Measurements from ENCODE around the gene PARP3. TPM values are rescaled to one million over a fixed set of nuclear protein-coding genes. Genes with fewer than 3 reads are reported as not detected.

The PARP3 gene
- total RNA-seq, 4 donors from 2014 or later = 5.1 to 22.4 (median 11.4) TPM

GRCh38 chr3:51935886-51936755, 6.0 kb upstream of the PARP3 start:
- H3K36me3 ChIP-seq = no peaks in the 10 kb centered on the region
- TF ChIP-seq POLR2A (IDR thresholded peaks at IDR 0.05) (no peak), CTCF (IDR thresholded peaks at IDR 0.05) (no peak)
- no peak for DNase-seq

DNA sequence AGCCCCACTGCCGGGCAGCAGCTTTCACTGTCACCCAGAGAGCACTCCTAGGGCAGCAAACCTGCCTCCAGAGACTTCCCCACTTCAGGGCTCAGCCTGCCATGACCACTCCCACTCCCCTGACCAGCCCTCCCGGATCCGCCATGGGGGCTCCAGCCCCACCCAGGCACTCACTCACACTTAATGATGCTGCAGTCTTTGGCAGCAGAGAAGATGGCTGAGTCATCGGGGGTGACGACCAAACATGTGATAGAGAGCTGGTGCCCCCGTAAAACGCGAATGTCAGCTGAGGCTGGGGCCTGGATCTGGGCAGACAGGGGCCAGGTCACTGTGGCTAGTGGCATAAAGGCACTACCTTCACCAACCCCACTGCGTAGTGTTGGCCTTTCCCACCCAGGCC, 5.1 kb upstream of the PARP3 start:
- DNase-seq = no peak
- Histone ChIP-seq H3K4me3 (no peak overlapping the region), H3K9me3 (no peaks in the 10 kb centered on the region), H3K4me1 (peaks cover 0 to 6% of the 10 kb centered on the region in 2 donors), H3K27ac (no peak overlapping the region), H3K36me3 (no peaks in the 10 kb centered on the region), H3K27me3 (no peaks in the 10 kb centered on the region)
- no peak for TF ChIP-seq CTCF (IDR thresholded peaks at IDR 0.05)
- TF ChIP-seq POLR2A (IDR thresholded peaks at IDR 0.05) = no peak
- intact Hi-C loops (cut with DNase I; ENCODE audit: low total_unique reads) = no loop called here

More at GRCh38 chr3:51935886-51936755, 6.0 kb upstream of the PARP3 start:
- Histone ChIP-seq H3K4me1 (peaks cover 0 to 4% of the 10 kb centered on the region in 2 donors), H3K27ac (no peak overlapping the region), H3K27me3 (no peaks in the 10 kb centered on the region), H3K9me3 (no peaks in the 10 kb centered on the region), H3K4me3 (no peak overlapping the region)
- intact Hi-C loops (cut with DNase I; ENCODE audit: low total_unique reads) = no loop called here

DNA sequence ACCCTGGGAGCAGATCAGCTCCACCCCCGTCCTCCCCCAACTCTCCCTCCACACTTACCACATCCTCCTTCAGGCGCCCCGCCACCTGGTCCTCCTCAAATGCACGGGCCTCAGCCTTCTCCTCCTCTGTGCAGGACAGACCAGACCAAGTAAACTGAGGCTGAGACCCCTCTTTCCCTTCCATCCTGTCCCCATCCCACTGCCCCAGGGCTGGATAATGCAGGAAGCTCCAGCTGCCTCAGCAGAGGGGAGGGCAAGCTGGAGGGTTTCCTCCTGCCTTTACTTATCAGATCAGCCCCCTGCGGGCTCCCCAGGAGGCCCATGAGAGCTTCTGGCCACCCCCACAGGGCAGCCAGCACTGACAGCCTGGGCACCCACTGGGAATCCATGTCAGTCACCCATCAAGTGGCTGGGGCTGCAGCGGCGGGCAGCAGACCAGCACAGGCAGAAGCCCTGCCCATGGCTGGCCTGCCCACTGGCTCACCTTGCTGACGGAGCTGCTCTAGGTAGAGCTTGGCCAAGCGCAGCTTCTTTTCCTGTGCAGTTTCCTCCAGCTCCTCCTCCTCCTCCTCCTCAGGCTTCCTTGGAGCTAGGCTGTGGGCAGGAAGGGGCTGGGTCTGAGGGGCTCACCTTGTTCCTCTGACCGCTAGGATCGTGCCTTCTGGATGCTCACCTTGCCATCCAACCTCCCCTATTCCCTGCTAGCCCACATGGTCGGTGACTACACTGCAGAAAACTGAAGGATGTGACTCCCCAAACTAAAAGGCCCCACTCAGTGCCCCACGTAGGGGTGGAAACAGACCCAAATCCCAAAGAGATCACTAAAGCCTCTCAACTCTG, 4.3 kb upstream of the PARP3 start:
- Histone ChIP-seq H3K36me3 (no peaks in the 10 kb centered on the region), H3K27ac (no peak overlapping the region), H3K4me1 (peaks cover 0 to 6% of the 10 kb centered on the region in 2 donors), H3K27me3 (no peaks in the 10 kb centered on the region), H3K9me3 (no peaks in the 10 kb centered on the region), H3K4me3 (no peak overlapping the region)
- intact Hi-C loops (cut with DNase I; ENCODE audit: low total_unique reads) = no loop called here
- DNase-seq = no peak
- TF ChIP-seq CTCF (IDR thresholded peaks at IDR 0.05) (no peak), POLR2A (IDR thresholded peaks at IDR 0.05) (no peak)

DNA sequence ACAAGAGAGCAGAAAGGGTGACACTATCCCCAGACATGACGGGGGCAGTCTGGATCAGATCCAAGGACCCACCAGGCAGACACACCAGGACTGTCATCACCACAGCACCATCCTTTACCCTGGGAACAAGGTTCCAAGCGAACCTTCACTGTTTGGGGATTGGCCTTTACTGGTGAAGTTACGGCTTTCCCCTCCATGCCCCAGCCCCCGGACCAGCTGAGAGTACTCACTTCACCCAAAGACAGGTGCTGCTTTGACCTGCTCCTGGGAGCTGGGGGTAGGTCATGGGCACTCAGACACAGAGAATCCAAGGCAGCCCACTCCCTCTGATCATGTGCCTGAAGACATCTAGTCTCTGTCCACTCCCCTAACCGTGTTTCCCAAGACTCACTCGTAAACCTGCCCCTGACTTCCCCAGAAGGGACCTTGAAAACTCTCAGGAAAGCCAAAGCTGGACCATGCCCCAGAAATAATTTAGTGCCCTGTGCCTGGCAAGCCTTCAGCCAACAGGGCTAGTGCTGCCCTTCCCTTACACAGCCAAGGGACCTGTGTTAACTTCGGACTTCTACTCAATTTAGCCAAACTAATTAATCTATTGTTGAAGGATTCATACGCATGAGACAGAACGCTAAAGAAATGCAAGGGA, 3.3 kb upstream of the PARP3 start:
- Histone ChIP-seq H3K27ac (no peak overlapping the region), H3K4me1 (peaks cover 0 to 6% of the 10 kb centered on the region in 2 donors), H3K36me3 (no peaks in the 10 kb centered on the region), H3K4me3 (no peak overlapping the region), H3K27me3 (no peaks in the 10 kb centered on the region), H3K9me3 (no peaks in the 10 kb centered on the region)
- no peak for DNase-seq
- intact Hi-C loops (cut with DNase I; ENCODE audit: low total_unique reads) = no loop called here
- TF ChIP-seq POLR2A (IDR thresholded peaks at IDR 0.05) (no peak), CTCF (IDR thresholded peaks at IDR 0.05) (no peak)

All from uterus (tissue), 4 donors.